NK-92 (cell line): ENCODE measurements around the gene CCDC32.

Experiments used
- DNase-seq: peaks from one replicate; lab custom pipeline; 2025; ENCODE audit not compliant: unreplicated experiment; lab: John Stamatoyannopoulos, UW

Gene CCDC32

GRCh38 chr15:40567111-40567510, 2.3 kb upstream of the CCDC32 start:
- DNase-seq = no peak

GRCh38 chr15:40565333-40566238, 744 bp upstream of the CCDC32 start:
- no peak for DNase-seq

- DNase-seq = no peak
Measured at GRCh38 chr15:40563426-40563825, 1.4 kb downstream of the CCDC32 start.

- no peak for DNase-seq
Measured at GRCh38 chr15:40562691-40563090, 2.2 kb downstream of the CCDC32 start.

GRCh38 chr15:40558952-40559742, 5.7 kb downstream of the CCDC32 start:
- no peak for DNase-seq

GRCh38 chr15:40555876-40556275, 9.0 kb downstream of the CCDC32 start:
- DNase-seq = no peak

GRCh38 chr15:40554161-40554525, 10.7 kb downstream of the CCDC32 start:
- DNase-seq = no peak

- no peak for DNase-seq
Measured at GRCh38 chr15:40550341-40551037, 14.4 kb downstream of the CCDC32 start.

GRCh38 chr15:40549894-40550293, 14.9 kb downstream of the CCDC32 start:
- no peak for DNase-seq

- no peak for DNase-seq
Measured at GRCh38 chr15:40548610-40549009, 16.2 kb downstream of the CCDC32 start.

GRCh38 chr15:40545457-40545856, 19.4 kb downstream of the CCDC32 start:
- DNase-seq = no peak

GRCh38 chr15:40543631-40544294, 21.1 kb downstream of the CCDC32 start:
- DNase-seq = no peak

GRCh38 chr15:40543082-40543481, 21.8 kb downstream of the CCDC32 start:
- DNase-seq = no peak

GRCh38 chr15:40538976-40539375, 25.9 kb downstream of the CCDC32 start:
- no peak for DNase-seq

GRCh38 chr15:40536501-40536900, 28.3 kb downstream of the CCDC32 start:
- DNase-seq = no peak

GRCh38 chr15:40534371-40534770, 30.5 kb downstream of the CCDC32 start:
- DNase-seq = no peak

GRCh38 chr15:40533763-40534364, 31.0 kb downstream of the CCDC32 start:
- DNase-seq = no peak

GRCh38 chr15:40528801-40529200, 36.0 kb downstream of the CCDC32 start:
- DNase-seq = no peak

GRCh38 chr15:40525855-40526254, 39.0 kb downstream of the CCDC32 start:
- DNase-seq = no peak

GRCh38 chr15:40523611-40524010, 41.2 kb downstream of the CCDC32 start:
- DNase-seq = no peak

GRCh38 chr15:40516322-40516721, 48.5 kb downstream of the CCDC32 start:
- DNase-seq = no peak
